ENCODE data around the gene GSX1. TPM values are rescaled to one million over a fixed set of nuclear protein-coding genes. Genes with fewer than 3 reads are reported as not detected.

Gene GSX1
- total RNA-seq, 1 donor from 2014 or later = not detected

- no peaks in the 10 kb centered on the region for H4K20me1 ChIP-seq (ENCODE audit: insufficient read depth, low read length)
- H3K27me3 ChIP-seq (ENCODE audit: insufficient read depth, low read length) = peaks cover 53% of the 10 kb centered on the region
- H2AFZ ChIP-seq (ENCODE audit: low read depth, low read length) = no peak overlapping the region
- H3K27ac ChIP-seq (ENCODE audit: low read depth, low read length) = no peak overlapping the region
- no peak for DNase-seq (ENCODE audit: low read depth)
- no peaks in the 10 kb centered on the region for H3K36me3 ChIP-seq (ENCODE audit: insufficient read depth, low read length)
- H3K4me1 ChIP-seq (ENCODE audit: insufficient read depth, low read length) = no peaks in the 10 kb centered on the region
- no peaks in the 10 kb centered on the region for H3K9me3 Mint-ChIP-seq (ENCODE audit: unreplicated experiment)
- no peaks in the 10 kb centered on the region for H3K36me3 Mint-ChIP-seq (ENCODE audit: low read depth, unreplicated experiment)
- no peaks in the 10 kb centered on the region for H3K4me1 Mint-ChIP-seq (ENCODE audit: low read depth, unreplicated experiment)
- no peaks in the 10 kb centered on the region for H3K9me3 ChIP-seq (ENCODE audit: insufficient read depth, low read depth, low read length)
- H3K4me3 ChIP-seq (ENCODE audit: insufficient read depth, low read depth, low read length) = no peak overlapping the region
- no peak overlapping the region for H3K27ac Mint-ChIP-seq (ENCODE audit: unreplicated experiment)
- no peak overlapping the region for H3K9ac ChIP-seq (ENCODE audit: low read length)
- no peaks in the 10 kb centered on the region for H3K79me2 ChIP-seq (ENCODE audit: insufficient read depth, low read length)
- no peak for TF ChIP-seq EZH2 (IDR thresholded peaks at IDR 0.05; ENCODE audit: insufficient read depth, low read length)
- TF ChIP-seq CTCF (IDR thresholded peaks at IDR 0.05; ENCODE audit: insufficient read depth, low read depth, low read length) = no peak
- no peak overlapping the region for H3K4me3 Mint-ChIP-seq (ENCODE audit: unreplicated experiment)
- no peak for FAIRE-seq
- H3K27me3 Mint-ChIP-seq (ENCODE audit: low read depth, unreplicated experiment) = peaks cover 95% of the 10 kb centered on the region
- H3K4me2 ChIP-seq (ENCODE audit: low read length) = no peak overlapping the region
Measured at GRCh38 chr13:27822258-27822872, 30.1 kb downstream of the GSX1 start.

- Histone ChIP-seq H3K27ac (ENCODE audit: low read depth, low read length) (no peak overlapping the region), H3K4me3 (ENCODE audit: insufficient read depth, low read depth, low read length) (no peak overlapping the region), H3K9me3 (ENCODE audit: insufficient read depth, low read depth, low read length) (no peaks in the 10 kb centered on the region), H3K27me3 (ENCODE audit: insufficient read depth, low read length) (peaks cover 55% of the 10 kb centered on the region), H3K4me2 (ENCODE audit: low read length) (no peak overlapping the region), H4K20me1 (ENCODE audit: insufficient read depth, low read length) (no peaks in the 10 kb centered on the region), H3K9ac (ENCODE audit: low read length) (no peak overlapping the region), H2AFZ (ENCODE audit: low read depth, low read length) (no peak overlapping the region), H3K4me1 (ENCODE audit: insufficient read depth, low read length) (no peaks in the 10 kb centered on the region), H3K36me3 (ENCODE audit: insufficient read depth, low read length) (no peaks in the 10 kb centered on the region), H3K79me2 (ENCODE audit: insufficient read depth, low read length) (no peaks in the 10 kb centered on the region)
- H3K27ac Mint-ChIP-seq (ENCODE audit: unreplicated experiment) = no peak overlapping the region
- FAIRE-seq (no peak), DNase-seq (ENCODE audit: low read depth) (peak; percentile 10)
- no peaks in the 10 kb centered on the region for H3K9me3 Mint-ChIP-seq (ENCODE audit: unreplicated experiment)
- H3K36me3 Mint-ChIP-seq (ENCODE audit: low read depth, unreplicated experiment) = no peaks in the 10 kb centered on the region
- H3K4me3 Mint-ChIP-seq (ENCODE audit: unreplicated experiment) = no peak overlapping the region
- TF ChIP-seq EZH2 (IDR thresholded peaks at IDR 0.05; ENCODE audit: insufficient read depth, low read length) = no peak
- TF ChIP-seq CTCF (IDR thresholded peaks at IDR 0.05; ENCODE audit: insufficient read depth, low read depth, low read length) = no peak
- peaks cover 96% of the 10 kb centered on the region for H3K27me3 Mint-ChIP-seq (ENCODE audit: low read depth, unreplicated experiment)
- no peaks in the 10 kb centered on the region for H3K4me1 Mint-ChIP-seq (ENCODE audit: low read depth, unreplicated experiment)
Measured at GRCh38 chr13:27822873-27823311, 30.6 kb downstream of the GSX1 start.

- no peak overlapping the region for H3K4me3 ChIP-seq (ENCODE audit: insufficient read depth, low read depth, low read length)
- Mint-ChIP-seq H3K27ac (ENCODE audit: unreplicated experiment) (no peak overlapping the region), H3K36me3 (ENCODE audit: low read depth, unreplicated experiment) (no peaks in the 10 kb centered on the region), H3K9me3 (ENCODE audit: unreplicated experiment) (no peaks in the 10 kb centered on the region), H3K27me3 (ENCODE audit: low read depth, unreplicated experiment) (peaks cover 97% of the 10 kb centered on the region), H3K4me1 (ENCODE audit: low read depth, unreplicated experiment) (no peaks in the 10 kb centered on the region), H3K4me3 (ENCODE audit: unreplicated experiment) (no peak overlapping the region)
- H3K27me3 ChIP-seq (ENCODE audit: insufficient read depth, low read length) = peaks cover 62% of the 10 kb centered on the region
- H3K27ac ChIP-seq (ENCODE audit: low read depth, low read length) = no peak overlapping the region
- no peaks in the 10 kb centered on the region for H3K36me3 ChIP-seq (ENCODE audit: insufficient read depth, low read length)
- H3K79me2 ChIP-seq (ENCODE audit: insufficient read depth, low read length) = no peaks in the 10 kb centered on the region
- TF ChIP-seq CTCF (IDR thresholded peaks at IDR 0.05; ENCODE audit: insufficient read depth, low read depth, low read length) (no peak), EZH2 (IDR thresholded peaks at IDR 0.05; ENCODE audit: insufficient read depth, low read length) (no peak)
- H4K20me1 ChIP-seq (ENCODE audit: insufficient read depth, low read length) = no peaks in the 10 kb centered on the region
- no peaks in the 10 kb centered on the region for H3K9me3 ChIP-seq (ENCODE audit: insufficient read depth, low read depth, low read length)
- no peaks in the 10 kb centered on the region for H3K4me1 ChIP-seq (ENCODE audit: insufficient read depth, low read length)
- H3K4me2 ChIP-seq (ENCODE audit: low read length) = no peak overlapping the region
- FAIRE-seq (no peak), DNase-seq (ENCODE audit: low read depth) (no peak)
- H2AFZ ChIP-seq (ENCODE audit: low read depth, low read length) = no peak overlapping the region
- H3K9ac ChIP-seq (ENCODE audit: low read length) = no peak overlapping the region
Measured at GRCh38 chr13:27824121-27824520, 31.8 kb downstream of the GSX1 start.
